SK-N-SH treated with all-trans-retinoic acid at 6 μM for 48 hours (cell line): ENCODE results near the gene ABI3.

Experiments
- ATAC-seq: fragments of 200-7000 bp; cut with Tn5 transposase; 3 replicates; pipeline ENCODE4 v1.9.1; 2020; ENCODE audit warnings: mild to moderate bottlenecking, moderate library complexity
- ARNTL ChIP-seq: fragments of 450-650 bp; formaldehyde crosslinking; IDR thresholded peaks from 2 replicates; pipeline ENCODE4 v1.5.0; 2020; ENCODE audit warnings: low read depth, mild to moderate bottlenecking, moderate library complexity, borderline replicate concordance
- BACH2 ChIP-seq: fragments of 250-450 bp; sonication (Bioruptor Pico); IDR thresholded peaks from 2 replicates; pipeline ENCODE4 v1.9.0; 2021; ENCODE audit warnings: mild to moderate bottlenecking, borderline replicate concordance
- CREB5 ChIP-seq: fragments of 250-450 bp; sonication (Bioruptor Pico); IDR thresholded peaks from 2 replicates; pipeline ENCODE4 v1.5.1; 2020; ENCODE audit warnings: low read depth, mild to moderate bottlenecking, moderate library complexity
- CSDC2 ChIP-seq: fragments of 250-450 bp; sonication (Bioruptor Pico); IDR thresholded peaks from 2 replicates; pipeline ENCODE4 v1.5.0; 2020; ENCODE audit warnings: mild to moderate bottlenecking, moderate library complexity
- CSRNP3 ChIP-seq: fragments of 250-450 bp; sonication (Bioruptor Pico); IDR thresholded peaks from 2 replicates; pipeline ENCODE4 v1.5.1; 2021; ENCODE audit warnings: mild to moderate bottlenecking, moderate library complexity
- ESRRG ChIP-seq: fragments of 250-450 bp; sonication (Bioruptor Pico); IDR thresholded peaks from 2 replicates; pipeline ENCODE4 v1.6.1; 2021; ENCODE audit warnings: mild to moderate bottlenecking
- ISL1 ChIP-seq: fragments of 250-450 bp; sonication (Bioruptor Pico); IDR thresholded peaks from 2 replicates; pipeline ENCODE4 v2.1.2; 2022; ENCODE audit warnings: mild to moderate bottlenecking, moderate library complexity
- OSR1 ChIP-seq: fragments of 250-450 bp; sonication (Bioruptor Pico); IDR thresholded peaks from 2 replicates; pipeline ENCODE4 v1.8.0; 2022; ENCODE audit warnings: moderate library complexity, mild to moderate bottlenecking, inconsistent platforms
- PPARA ChIP-seq: fragments of 250-450 bp; sonication (Bioruptor Pico); IDR thresholded peaks from 2 replicates; pipeline ENCODE4 v1.5.0; 2020; ENCODE audit warnings: mild to moderate bottlenecking, borderline replicate concordance
- RARB ChIP-seq: fragments of 250-450 bp; sonication (Bioruptor Pico); IDR thresholded peaks from 2 replicates; pipeline ENCODE4 v1.8.0; 2021; ENCODE audit warnings: mild to moderate bottlenecking, moderate library complexity
- SNAI2 ChIP-seq: fragments of 250-450 bp; sonication (Bioruptor Pico); IDR thresholded peaks from 2 replicates; pipeline ENCODE4 v1.5.0; 2020; ENCODE audit warnings: mild to moderate bottlenecking, moderate library complexity
- TCF4 ChIP-seq: fragments of 250-450 bp; sonication (Bioruptor Pico); IDR thresholded peaks from 2 replicates; pipeline ENCODE4 v1.8.0; 2021; ENCODE audit warnings: mild to moderate bottlenecking, moderate library complexity, borderline replicate concordance
- TOX ChIP-seq: fragments of 250-450 bp; sonication (Bioruptor Pico); IDR thresholded peaks from 2 replicates; pipeline ENCODE4 v1.8.0; 2021; ENCODE audit warnings: mild to moderate bottlenecking, moderate library complexity, borderline replicate concordance
- ZC3H10 ChIP-seq: fragments of 250-450 bp; sonication (Bioruptor Pico); IDR thresholded peaks from 2 replicates; pipeline ENCODE4 v1.5.1; 2021; ENCODE audit warnings: mild to moderate bottlenecking, moderate library complexity
- ZFP3 ChIP-seq: fragments of 250-450 bp; sonication (Bioruptor Pico); IDR thresholded peaks from 2 replicates; pipeline ENCODE4 v1.5.0; 2020; ENCODE audit warnings: mild to moderate bottlenecking, moderate library complexity
- ZFP30 ChIP-seq: fragments of 450-650 bp; formaldehyde crosslinking; IDR thresholded peaks from 2 replicates; pipeline ENCODE4 v1.5.0; 2022; ENCODE audit warnings: mild to moderate bottlenecking, moderate library complexity
- ZNF565 ChIP-seq: fragments of 450-650 bp; formaldehyde crosslinking; conservative IDR thresholded peaks from 2 replicates; pipeline ENCODE4 v1.5.0; 2020; ENCODE audit warnings: low read depth, mild to moderate bottlenecking, moderate library complexity
- ZNF70 ChIP-seq: fragments of 450-650 bp; formaldehyde crosslinking; IDR thresholded peaks from 2 replicates; pipeline ENCODE4 v1.5.0; 2020; ENCODE audit warnings: mild to moderate bottlenecking, moderate library complexity
- TF ChIP-seq, protein P1 (sequence below): fragments of 250-450 bp; sonication (Bioruptor Pico); IDR thresholded peaks from 2 replicates; pipeline ENCODE4 v1.8.0; 2020; ENCODE audit warnings: mild to moderate bottlenecking, moderate library complexity, borderline replicate concordance
- TF ChIP-seq, protein P2 (sequence below): fragments of 250-450 bp; sonication (Bioruptor Pico); IDR thresholded peaks from 2 replicates; pipeline ENCODE4 v1.8.0; 2021; ENCODE audit warnings: low read depth, mild to moderate bottlenecking, moderate library complexity, borderline replicate concordance
- TF ChIP-seq, protein P3 (sequence below): fragments of 250-450 bp; sonication (Bioruptor Pico); IDR thresholded peaks from 2 replicates; pipeline ENCODE4 v1.5.0; 2020; ENCODE audit warnings: mild to moderate bottlenecking, moderate library complexity

Gene ABI3

DNA sequence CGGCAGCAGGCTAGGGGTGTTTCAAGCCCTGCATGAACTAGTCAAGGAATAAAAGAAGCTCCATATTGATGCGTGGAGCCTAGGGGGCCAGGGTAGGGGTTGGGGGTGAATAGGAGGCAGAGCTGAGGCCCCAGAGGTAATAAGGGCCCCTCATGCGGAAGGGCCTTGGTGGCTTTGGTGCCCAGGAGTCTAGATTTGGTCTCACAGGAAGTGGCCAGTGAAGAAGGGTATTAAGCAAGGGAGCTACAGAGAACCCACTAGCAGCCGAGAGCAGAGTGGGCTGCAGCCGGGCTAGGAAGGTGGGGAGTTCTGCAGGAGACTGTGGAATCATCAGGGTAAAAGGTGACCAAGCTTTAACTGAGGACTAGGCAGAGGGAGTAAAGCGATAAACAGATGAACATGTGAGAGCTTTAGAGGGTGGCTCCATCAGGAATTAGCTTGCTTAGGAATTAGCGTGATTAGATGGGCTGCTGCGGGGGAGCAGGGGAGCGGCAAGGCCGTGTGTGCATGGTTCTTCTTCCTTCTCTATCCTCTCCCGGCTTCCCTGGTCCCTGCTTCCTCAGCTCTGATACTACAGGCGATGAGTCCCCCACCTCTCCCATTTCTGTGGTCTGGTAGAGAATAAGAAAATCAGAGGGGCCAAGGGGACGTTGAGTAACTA lies 10.0 kb upstream of the ABI3 start:
- TF ChIP-seq ZFP3 (CRISPR knock-in tag) (no peak), ESRRG (CRISPR knock-in tag) (no peak), ZNF565 (no peak), CSDC2 (CRISPR knock-in tag) (no peak), ZNF70 (no peak), ZFP30 (no peak), BACH2 (no peak), ISL1 (CRISPR knock-in tag) (no peak)
- no peak for ATAC-seq

DNA sequence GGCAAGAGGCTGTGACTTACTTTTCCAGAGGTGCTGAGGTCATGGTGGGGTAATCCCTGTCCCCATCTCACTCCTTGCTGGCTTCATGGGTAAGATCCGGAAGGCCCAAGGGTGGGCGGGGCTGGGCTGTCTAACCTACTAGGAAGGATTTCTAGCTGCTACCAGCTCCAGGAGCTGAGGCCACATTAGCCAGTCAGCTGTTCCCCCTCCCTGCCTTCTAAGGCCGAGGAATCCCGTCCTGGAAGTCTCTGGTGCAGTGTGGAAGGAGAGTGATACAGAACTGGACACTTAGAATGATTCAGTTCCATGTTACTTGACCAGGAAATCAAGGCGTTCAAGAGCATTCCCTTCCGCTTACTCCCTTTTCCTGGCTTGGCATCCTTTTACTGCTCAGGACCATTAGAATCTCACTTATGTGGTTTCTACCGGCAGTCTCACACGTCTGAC lies 9.0 kb upstream of the ABI3 start:
- TF ChIP-seq ZC3H10 (CRISPR knock-in tag) (no peak), CSRNP3 (CRISPR knock-in tag) (no peak), CSDC2 (CRISPR knock-in tag) (no peak)
- ATAC-seq = peak; percentile 64

- ATAC-seq = no peak
Measured at GRCh38 chr17:49203796-49204195, 6.7 kb upstream of the ABI3 start.

GRCh38 chr17:49204516-49204915 lies 6.0 kb upstream of the ABI3 start:
- no peak for ATAC-seq
- TF ChIP-seq ZC3H10 (CRISPR knock-in tag) = no peak
- TF ChIP-seq CSDC2 (CRISPR knock-in tag) = no peak

More at GRCh38 chr17:49203796-49204195, 6.7 kb upstream of the ABI3 start:
- no peak for TF ChIP-seq ZC3H10 (CRISPR knock-in tag)
- no peak for TF ChIP-seq BACH2
- no peak for TF ChIP-seq SNAI2 (CRISPR knock-in tag)
- no peak for TF ChIP-seq ISL1 (CRISPR knock-in tag)
- TF ChIP-seq RARB (CRISPR knock-in tag) = no peak
- no peak for TF ChIP-seq TOX (CRISPR knock-in tag)
- TF ChIP-seq, protein P1, sequence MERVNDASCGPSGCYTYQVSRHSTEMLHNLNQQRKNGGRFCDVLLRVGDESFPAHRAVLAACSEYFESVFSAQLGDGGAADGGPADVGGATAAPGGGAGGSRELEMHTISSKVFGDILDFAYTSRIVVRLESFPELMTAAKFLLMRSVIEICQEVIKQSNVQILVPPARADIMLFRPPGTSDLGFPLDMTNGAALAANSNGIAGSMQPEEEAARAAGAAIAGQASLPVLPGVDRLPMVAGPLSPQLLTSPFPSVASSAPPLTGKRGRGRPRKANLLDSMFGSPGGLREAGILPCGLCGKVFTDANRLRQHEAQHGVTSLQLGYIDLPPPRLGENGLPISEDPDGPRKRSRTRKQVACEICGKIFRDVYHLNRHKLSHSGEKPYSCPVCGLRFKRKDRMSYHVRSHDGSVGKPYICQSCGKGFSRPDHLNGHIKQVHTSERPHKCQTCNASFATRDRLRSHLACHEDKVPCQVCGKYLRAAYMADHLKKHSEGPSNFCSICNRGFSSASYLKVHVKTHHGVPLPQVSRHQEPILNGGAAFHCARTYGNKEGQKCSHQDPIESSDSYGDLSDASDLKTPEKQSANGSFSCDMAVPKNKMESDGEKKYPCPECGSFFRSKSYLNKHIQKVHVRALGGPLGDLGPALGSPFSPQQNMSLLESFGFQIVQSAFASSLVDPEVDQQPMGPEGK = no peak
- no peak for TF ChIP-seq ARNTL (CRISPR knock-in tag)
- TF ChIP-seq ZFP3 (CRISPR knock-in tag) = no peak
- no peak for TF ChIP-seq CSDC2 (CRISPR knock-in tag)
- TF ChIP-seq, protein P2, sequence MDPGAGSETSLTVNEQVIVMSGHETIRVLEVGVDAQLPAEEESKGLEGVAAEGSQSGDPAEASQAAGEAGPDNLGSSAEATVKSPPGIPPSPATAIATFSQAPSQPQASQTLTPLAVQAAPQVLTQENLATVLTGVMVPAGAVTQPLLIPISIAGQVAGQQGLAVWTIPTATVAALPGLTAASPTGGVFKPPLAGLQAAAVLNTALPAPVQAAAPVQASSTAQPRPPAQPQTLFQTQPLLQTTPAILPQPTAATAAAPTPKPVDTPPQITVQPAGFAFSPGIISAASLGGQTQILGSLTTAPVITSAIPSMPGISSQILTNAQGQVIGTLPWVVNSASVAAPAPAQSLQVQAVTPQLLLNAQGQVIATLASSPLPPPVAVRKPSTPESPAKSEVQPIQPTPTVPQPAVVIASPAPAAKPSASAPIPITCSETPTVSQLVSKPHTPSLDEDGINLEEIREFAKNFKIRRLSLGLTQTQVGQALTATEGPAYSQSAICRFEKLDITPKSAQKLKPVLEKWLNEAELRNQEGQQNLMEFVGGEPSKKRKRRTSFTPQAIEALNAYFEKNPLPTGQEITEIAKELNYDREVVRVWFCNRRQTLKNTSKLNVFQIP = no peak

GRCh38 chr17:49209061-49209571 lies 1.4 kb upstream of the ABI3 start:
- peak; percentile 50 for ATAC-seq
- TF ChIP-seq ZFP3 (CRISPR knock-in tag) (no peak), CREB5 (CRISPR knock-in tag) (no peak), OSR1 (CRISPR knock-in tag) (no peak), SNAI2 (CRISPR knock-in tag) (no peak), RARB (CRISPR knock-in tag) (no peak), CSRNP3 (CRISPR knock-in tag) (no peak), ESRRG (CRISPR knock-in tag) (no peak), PPARA (CRISPR knock-in tag) (no peak), ZC3H10 (CRISPR knock-in tag) (no peak), TCF4 (CRISPR knock-in tag) (no peak), ZNF70 (no peak)
- TF ChIP-seq, protein P2 = no peak
- TF ChIP-seq, protein P3, sequence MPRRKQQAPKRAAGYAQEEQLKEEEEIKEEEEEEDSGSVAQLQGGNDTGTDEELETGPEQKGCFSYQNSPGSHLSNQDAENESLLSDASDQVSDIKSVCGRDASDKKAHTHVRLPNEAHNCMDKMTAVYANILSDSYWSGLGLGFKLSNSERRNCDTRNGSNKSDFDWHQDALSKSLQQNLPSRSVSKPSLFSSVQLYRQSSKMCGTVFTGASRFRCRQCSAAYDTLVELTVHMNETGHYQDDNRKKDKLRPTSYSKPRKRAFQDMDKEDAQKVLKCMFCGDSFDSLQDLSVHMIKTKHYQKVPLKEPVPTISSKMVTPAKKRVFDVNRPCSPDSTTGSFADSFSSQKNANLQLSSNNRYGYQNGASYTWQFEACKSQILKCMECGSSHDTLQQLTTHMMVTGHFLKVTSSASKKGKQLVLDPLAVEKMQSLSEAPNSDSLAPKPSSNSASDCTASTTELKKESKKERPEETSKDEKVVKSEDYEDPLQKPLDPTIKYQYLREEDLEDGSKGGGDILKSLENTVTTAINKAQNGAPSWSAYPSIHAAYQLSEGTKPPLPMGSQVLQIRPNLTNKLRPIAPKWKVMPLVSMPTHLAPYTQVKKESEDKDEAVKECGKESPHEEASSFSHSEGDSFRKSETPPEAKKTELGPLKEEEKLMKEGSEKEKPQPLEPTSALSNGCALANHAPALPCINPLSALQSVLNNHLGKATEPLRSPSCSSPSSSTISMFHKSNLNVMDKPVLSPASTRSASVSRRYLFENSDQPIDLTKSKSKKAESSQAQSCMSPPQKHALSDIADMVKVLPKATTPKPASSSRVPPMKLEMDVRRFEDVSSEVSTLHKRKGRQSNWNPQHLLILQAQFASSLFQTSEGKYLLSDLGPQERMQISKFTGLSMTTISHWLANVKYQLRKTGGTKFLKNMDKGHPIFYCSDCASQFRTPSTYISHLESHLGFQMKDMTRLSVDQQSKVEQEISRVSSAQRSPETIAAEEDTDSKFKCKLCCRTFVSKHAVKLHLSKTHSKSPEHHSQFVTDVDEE (CRISPR knock-in tag) = no peak
- TF ChIP-seq, all 23 proteins: peak for 0
